Islet of Langerhans (tissue), 1 donor: ENCODE measurements around the gene GPN2.

Experiments
- FAIRE-seq: peaks from one replicate; lab custom pipeline; 2011; peaks lifted over from hg19 to GRCh38; lab: Jason Lieb, UNC

Gene GPN2

DNA sequence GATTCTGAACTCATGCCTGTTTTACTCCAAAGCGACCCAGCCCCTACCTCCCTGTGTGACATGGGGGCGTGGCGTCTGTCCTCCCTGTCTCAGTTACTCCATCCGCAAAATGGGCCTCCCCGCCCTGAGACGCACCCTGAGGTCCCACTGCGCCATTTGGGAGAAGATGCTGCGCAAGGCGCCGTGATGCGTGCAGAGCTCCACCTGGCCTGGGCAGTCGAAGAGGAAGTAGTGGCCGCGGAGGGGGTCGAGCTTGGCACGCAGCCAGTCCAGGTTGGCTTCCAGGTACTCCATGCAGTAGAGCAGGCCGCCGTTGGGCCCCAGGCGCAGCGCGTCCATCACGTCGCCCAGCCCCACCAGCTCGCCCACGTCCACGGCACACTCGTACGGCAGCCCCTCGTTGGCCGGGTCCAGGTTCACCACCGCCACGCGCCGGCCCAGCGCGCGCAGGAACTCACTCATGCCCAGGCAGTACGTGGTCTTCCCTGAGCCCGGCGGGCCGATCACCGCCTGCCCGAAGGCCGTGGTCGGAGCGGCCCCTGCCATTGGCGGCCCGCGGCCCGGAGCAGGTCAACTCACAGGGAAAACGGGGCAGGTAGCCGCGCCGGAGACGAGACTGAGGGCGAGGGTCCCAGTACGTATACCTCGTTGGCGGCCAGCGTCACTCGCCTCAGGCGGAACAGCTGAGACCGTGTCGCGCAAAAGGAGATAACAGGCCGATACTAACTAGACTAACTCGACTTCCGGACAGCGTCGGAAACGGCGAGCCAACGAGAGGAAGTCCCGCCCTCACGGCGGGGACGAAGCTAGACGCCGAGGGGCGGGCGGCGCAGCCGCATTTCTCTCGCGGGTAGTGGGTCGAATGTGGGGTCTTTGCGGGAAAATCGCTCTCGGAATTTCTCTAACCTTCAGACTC, at the start of gene GPN2:
Gene GPN2 (minus strand): TSS at position 733 of the 916 bp plus-strand sequence. CDS start 187 bp downstream, at position 546.
- no peak for FAIRE-seq

DNA sequence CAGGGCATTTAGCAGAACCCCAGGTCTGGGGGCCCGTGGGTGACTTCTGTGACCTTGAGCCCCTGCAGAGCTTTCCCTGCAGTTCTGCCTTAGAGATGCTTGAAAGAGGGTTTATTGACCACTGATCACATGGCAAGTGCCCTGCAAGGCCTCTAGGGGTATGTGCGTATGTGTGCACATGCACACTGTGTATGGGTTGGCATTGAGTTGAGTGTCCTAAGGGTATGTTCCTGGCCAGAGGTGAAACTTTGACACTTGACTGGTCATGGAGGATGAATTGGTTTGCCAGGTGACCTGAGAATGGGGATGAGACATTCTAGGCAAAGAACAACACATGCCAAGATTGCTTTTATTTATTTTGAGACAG, 48.6 kb upstream of the GPN2 start:
- FAIRE-seq, result no peak

- no peak for FAIRE-seq
Observed at GRCh38 chr1:26938004-26938658, 48.0 kb upstream of the GPN2 start.

- FAIRE-seq, result no peak
Observed at GRCh38 chr1:26936823-26937222, 46.7 kb upstream of the GPN2 start.

- no peak for FAIRE-seq
Observed at GRCh38 chr1:26932531-26932930, 42.4 kb upstream of the GPN2 start.

- FAIRE-seq, result no peak
Observed at GRCh38 chr1:26923711-26924110, 33.6 kb upstream of the GPN2 start.

DNA sequence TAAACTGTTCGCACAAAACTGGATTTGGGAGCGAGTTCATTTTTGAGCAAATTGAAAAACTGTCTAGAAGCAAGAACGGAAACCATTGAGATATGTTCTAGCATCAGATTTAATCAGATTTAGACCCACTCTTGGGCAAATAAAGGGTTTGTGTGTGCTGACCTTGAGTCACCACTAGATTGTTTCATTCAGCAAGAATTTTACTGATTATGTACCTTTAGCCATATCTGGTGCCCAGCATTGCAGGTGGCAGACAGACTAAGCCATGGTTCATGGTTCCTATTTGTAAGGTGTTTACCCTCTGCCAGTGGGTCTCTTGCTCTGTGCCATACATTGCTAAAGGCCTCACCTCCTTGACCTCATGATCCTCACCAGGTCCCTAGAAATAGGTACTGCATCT, 32.8 kb upstream of the GPN2 start:
- no peak for FAIRE-seq

GRCh38 chr1:26922431-26922729, 32.3 kb upstream of the GPN2 start:
- no peak for FAIRE-seq

DNA sequence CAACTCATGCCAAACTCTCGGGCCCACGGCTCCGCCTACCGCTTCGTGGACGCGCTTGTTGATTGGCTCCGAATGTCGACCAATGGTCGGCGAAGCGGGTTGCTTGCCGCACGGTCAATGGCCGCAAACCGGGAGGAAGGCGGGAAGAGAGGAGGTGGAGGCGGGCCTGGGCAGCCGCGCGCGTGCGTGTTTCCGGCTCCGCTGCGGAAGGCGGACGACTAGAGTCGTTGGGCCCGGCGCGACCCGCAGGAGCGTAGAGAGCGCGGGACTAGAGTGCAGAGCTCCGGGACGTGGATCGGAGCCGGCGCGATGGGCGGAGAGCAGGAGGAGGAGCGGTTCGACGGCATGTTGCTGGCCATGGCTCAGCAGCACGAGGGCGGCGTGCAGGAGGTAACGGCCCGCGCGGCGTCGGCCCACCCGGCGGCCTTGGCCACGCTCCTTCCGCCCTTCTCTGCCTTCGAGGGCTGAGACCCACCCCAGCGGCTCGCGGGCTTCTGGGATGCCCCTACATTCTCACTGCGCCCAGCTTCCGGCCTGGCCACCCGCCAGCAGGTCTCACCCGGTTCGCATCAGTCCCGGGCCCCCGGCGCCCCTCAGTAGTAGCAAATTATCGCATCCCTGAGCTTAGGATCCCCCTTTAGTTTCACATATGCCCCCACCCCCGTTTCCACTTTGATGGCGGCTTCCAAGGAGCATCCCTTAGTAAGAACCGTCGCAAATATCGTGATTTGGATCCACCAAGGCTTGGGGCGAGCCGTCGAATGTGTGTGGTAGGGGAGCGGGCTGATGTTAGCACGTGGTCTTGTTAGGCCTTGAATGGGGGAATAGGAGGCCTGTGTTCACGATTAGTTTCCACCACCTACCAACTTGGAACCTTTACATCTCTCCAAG, 31.7 kb upstream of the GPN2 start, which contains the start of gene NUDC:
Gene NUDC (plus strand): TSS at position 204 of the 891 bp plus-strand sequence. CDS start 106 bp downstream, at position 310.
- peak; percentile 58 for FAIRE-seq

- no peak for FAIRE-seq
Observed at GRCh38 chr1:26921126-26921539, 31.1 kb upstream of the GPN2 start.

DNA sequence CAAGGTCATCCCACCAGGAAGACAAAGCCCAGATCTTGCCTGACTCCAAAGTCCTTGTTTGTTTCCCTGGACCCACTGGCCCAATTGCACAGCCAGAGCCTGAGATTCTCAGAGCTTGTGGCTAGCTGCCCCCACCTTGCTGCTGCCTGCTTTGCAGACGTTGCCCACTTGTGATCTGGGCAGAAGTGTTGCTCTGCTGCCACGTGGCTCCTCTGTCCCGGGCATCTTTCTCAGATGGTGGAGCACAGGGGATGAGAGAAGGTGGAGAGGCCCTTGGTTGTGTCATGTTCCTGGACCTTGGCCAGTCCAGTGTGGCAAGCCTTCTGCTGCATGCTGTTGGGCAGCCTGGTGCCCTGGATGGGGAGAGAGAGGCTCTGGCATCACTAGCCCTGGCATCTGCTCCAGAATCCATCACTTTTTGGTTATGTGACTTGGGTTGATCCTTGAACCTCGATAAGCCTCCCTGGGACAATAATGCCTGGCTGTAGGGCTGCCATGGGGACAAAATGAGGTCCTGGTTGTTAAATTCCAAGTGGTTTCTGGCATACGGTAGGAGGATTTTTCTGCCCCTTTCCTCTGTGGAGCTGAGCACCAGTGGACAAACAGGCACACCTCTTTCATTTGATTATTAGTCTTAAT, 25.2 kb upstream of the GPN2 start:
- no peak for FAIRE-seq

DNA sequence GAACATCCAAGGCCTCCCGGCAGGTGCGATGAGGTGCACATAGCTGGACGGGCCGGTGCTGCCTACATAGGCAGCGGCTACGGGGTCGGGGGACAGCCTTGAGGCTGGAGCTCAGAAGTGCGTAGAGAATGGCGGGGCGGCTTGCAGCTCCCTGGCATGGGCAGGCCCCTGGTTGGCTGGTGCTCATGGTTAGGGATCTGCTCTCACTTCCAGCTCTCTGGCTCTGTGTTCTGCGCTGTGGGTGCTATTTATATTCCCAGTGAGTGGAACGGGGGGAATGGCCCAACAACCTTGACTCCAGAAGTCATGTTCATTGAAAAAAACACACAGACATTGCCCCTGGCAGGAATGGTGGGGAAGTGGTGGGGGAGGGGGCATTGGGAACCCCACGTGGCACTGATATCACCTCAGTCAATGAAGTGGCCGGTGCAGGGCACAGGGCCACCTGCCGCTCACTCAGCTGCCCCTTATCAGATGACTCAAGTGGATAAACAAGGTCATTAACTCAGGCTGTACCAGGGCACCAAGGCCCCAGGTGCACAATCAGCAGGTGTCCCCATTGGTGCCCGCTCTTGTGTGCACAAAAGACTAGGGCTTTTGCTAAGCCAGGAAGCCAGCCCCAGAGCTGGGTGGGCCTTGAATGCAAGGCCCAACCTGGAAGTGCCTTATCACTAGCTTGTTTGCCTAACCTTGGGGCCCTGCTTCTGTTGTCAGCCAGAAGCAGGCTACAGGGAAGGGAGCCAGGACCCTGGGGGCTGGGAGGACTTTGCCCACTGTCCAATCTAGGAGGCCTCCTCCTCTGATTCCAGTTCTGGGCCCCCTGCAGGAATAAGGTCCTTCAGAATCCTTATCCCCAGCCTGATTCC, 23.9 kb upstream of the GPN2 start, which contains the start of gene NR0B2:
Gene NR0B2 (minus strand): TSS at position 222 of the 866 bp plus-strand sequence. CDS start 35 bp downstream, at position 187.
- peak; percentile 70 for FAIRE-seq

- no peak for FAIRE-seq
Observed at GRCh38 chr1:26913389-26913753, 23.3 kb upstream of the GPN2 start.

DNA sequence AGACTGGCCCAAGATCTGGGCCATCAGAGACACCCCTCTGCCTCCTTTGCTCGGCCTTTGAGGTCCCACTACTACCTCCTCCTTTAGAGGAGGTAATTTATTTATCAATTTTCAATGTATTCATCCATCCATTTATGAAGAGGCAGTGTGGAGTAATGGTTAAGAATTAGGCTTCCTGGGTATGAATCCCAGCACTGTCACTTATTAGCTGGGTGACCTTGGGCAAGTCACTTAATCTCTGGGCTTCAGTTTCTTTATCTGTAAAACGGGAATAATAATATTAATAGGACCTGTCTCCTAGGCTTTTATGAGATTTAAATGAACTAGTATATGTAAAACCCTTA, 22.0 kb upstream of the GPN2 start:
- FAIRE-seq, result no peak

DNA sequence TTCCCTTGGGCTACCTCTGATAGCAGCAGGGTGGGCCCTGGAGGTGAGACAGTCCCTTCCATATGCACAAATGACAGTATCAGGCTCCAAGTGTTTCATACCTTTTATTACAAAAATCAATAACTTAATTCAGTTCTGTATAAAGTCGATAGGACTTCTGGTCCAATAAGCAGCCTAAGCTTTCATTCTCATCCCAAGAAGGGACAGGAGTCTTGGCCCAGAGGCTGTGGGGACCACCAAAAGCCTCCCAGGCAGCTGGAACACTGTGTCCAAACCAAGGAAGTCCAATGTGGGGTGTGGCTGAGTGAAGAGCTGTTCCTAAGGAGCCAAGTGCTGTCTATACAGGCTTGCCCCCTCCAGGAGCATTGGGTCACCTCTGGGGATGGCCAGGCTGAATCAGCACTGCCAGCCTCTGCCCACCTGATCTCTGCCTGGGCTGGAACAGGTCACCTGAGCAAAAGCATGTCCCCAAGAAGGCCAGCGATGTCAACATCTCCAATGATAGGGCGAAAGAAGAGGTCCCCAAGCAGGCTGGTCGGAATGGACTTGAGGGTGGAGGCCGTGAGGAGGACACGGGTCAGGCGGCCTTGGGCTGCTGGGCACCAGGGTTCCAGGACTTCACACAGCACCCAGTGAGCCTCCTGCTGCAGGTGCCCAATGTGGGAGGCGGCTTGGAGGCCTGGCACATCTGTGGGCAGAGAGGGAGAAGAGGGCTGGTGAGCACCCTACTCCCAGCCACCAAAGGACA, 21.5 kb upstream of the GPN2 start:
- no peak for FAIRE-seq

DNA sequence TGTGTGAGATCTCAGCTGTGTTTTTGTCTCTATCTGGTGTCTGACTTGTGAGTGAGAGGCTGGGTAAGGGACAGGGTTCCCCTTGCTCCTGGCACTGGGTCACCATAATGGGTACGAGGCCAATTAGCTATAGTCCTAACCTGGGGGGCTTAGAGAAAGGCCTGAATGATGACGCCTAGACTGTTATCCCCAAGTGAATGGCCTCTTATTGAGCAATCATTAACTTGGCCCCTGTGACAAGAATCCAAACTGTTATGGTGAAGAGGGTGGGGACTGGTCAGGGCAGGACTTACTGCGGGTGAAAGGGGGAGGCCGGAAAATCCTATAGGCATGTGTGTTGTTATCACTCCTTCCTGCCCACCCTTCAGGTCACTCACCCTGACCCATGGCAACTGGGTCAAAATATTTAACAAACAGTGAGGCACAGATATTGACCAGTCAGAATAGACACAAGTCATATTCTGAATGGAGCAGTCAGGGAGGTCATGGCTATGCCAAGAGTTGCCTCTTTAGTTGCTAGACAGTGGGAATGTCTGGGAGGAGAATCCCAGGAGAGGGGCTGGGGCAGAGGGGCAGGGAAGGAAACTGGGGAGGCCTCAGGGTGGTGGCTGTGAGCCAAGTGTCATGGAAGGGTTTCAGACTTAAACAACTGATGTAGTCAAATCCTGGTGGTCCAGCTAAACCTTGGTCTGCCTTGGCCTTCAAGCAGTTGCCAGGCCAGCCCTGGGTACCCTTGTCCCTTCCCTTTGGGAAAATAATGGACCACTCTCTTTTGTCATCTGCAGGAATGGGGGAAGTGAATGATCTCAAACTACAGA, 20.5 kb upstream of the GPN2 start:
- FAIRE-seq, result no peak

- FAIRE-seq, result no peak
Observed at GRCh38 chr1:26909951-26910342, 19.9 kb upstream of the GPN2 start.

DNA sequence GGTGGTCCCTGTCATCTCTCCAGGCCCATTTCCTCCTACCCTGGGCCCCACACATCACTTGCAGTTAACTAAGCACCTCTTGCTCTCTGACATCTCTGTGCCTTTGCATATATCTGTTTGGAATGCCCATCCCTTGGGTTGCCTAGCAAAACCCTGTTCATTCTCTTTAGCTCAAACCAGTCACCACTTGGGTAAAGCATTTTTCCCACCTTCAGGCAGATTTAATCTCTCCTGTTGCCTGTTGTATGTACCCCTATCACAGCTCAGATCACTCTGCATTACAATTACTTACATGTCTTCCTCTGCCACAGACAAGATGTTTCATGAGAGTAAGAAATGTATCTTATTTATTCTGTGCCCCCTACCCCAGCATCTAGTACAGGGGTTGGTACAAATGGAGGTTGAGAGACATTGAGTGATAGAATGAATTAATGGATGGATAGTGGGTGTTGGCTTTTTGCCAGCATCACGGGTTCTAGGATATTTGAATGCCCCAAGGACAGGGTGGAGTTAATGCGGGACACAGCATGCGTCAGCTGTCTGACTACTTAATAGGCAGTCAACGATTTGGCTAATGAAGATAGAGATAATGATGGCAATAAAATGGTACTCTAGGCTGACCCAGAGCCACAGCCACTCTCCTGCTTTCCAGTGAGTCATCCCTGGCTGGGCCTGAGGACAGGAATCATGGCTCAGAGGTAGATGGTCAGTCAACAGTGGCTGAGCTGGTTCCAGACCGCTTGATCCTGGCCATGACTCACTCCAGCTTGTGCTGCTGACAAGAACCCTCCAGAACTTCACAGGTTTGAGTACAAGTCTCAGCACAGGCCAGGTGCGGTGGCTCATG, 17.2 kb upstream of the GPN2 start:
- peak; percentile 49 for FAIRE-seq
